CD4-positive, alpha-beta T cell treated with Interleukin-15 for 1 hour (primary cell): ENCODE data around the gene SHC4.
"Not testable (repeated sequence)": the region's sequence is repeated elsewhere in the genome, so short reads cannot be mapped to it uniquely, and the experiment has no call there.

Experiments
- DNase-seq: peaks from one replicate; pipeline ENCODE4 v3.0.0-alpha.2; 2020

Gene SHC4

DNA sequence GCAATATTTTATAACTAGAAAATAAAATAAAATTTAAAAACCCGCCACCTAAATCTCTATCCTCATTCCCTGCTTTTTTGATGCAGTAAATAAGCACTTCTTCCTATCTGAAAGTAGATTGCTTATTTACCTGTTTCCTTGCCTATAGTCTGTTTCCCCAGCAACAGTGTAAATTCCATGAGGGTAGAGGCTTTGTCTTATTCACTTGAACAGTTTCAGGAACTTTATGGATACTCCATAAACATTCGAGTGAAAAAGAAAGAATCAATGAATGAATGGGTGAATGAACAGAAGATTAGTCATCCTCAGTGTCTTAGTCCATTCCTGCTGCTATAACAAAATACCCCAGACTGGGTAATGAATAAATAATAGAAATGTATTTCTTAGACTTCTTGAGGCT, 41.7 kb downstream of the SHC4 start:
- no peak for DNase-seq

GRCh38 chr15:48916721-48917120, 47.0 kb downstream of the SHC4 start:
- no peak for DNase-seq

- DNase-seq: no peak
Measured at GRCh38 chr15:48915861-48916260, 47.9 kb downstream of the SHC4 start.

DNA sequence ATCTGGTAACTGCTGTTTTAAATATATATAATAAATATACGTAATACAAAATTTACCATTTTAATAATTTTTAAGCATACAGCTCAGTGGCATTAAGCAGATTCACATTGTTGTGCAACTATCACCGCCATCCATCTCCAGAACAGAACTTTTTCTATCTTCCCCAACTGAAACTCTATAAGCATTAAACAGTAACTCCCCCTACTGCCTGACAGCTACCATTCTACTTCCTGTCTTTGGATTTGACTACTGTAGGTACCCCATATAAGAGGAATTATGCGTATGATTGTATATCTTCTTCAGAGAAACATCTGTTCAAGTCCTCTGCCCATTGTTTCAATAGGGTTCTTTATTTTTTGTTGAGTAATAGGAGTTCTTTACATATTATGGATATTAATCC, 49.0 kb downstream of the SHC4 start:
- DNase-seq: no peak

- DNase-seq: no peak
Measured at GRCh38 chr15:48913141-48913540, 50.6 kb downstream of the SHC4 start.

DNA sequence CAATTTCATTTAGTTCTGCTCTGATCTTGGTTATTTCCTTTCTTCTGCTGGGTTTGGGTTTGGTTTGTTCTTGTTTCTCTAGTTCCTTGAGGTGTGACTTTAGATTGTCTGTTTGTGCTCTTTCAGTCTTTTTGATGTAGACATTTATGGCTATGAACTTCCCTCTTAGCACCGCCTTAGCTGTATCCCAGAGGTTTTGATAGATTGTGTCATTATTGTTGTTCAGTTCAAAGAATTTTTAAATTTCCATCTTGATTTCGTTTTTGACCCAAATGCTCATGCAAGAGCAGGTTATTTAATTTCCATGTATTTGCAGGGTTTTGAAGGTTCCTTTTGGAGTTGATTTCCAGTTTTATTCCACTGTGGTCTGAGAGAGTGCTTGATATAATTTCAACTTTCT, 53.2 kb downstream of the SHC4 start:
- not testable (repeated sequence) for DNase-seq

DNA sequence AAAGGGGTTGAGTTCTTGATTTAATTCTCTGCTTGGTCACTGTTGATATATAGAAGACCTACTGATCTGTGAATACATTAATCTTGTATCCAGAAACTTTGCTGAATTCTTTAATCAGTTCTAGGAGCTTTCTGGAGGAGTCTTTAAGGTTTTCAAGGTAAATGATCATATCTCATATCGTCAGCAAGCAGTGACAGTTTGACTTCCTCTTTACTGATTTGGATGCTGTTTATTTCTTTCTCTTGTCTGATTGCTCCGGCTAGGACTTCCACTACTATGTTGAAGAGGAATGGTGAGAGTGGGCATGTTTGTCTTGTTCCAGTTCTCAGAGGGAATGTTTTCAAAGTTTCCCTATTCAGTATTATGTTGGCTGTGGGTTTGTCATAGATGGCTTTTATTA, 54.4 kb downstream of the SHC4 start:
- not testable (repeated sequence) for DNase-seq

DNA sequence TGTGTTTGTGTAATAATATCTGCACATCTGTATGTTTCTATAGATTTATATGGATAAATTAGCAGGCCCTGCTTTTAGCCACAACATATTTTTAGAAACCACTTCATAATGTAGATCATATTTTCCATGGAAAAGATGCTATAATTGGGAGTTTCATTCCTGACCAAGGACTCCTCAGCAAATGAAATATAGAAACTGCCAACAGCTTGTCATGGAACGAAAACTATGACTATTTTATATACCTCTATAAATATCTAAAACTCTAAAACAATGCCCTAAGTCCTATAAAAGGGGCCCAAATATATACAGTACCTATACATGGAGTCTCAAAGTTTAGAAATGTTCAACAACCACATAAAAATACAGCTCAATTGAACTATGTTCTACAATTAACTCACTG, 57.9 kb downstream of the SHC4 start:
- no peak for DNase-seq

- no peak for DNase-seq
Measured at GRCh38 chr15:48905216-48905615, 58.5 kb downstream of the SHC4 start.

DNA sequence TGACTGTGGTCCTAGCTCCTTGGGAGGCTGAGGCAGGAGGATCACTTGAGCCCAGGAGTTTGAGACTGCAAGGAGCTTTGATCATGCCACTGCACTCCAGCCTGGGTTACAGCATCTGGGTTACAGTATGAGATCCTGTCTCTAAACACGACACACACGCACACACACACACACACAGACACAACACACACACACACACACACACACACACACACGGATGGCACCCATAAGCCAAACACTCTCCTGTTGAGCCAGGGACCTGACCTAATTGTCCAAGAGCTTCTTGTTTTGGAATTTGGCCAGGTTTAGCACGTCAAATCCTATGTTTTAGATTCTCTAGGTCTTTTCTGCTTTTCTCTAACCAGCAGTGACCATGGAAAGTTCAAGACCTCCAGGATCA, 59.0 kb downstream of the SHC4 start:
- DNase-seq: no peak

GRCh38 chr15:48899793-48900192, 63.9 kb downstream of the SHC4 start:
- DNase-seq: no peak

DNA sequence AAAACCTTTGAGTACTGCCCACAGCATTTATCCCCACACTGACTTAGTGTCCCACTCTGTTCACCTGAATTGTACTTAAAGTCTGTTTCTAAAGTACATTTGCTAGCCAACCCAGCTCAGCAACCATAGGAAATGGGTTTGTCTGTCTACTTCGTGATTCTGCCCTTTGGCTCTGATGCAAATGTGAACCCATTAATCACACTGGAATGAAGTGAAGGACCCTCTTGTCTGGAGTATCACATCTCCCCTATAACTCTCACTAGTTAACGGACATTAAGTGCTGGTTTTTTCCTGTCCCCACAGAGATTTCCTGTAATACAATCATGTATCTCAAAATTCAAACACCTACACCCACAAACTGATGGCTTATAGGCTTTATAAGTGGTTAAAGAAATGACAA, 65.3 kb downstream of the SHC4 start:
- DNase-seq: no peak

- no peak for DNase-seq
Measured at GRCh38 chr15:48898032-48898431, 65.7 kb downstream of the SHC4 start.

DNA sequence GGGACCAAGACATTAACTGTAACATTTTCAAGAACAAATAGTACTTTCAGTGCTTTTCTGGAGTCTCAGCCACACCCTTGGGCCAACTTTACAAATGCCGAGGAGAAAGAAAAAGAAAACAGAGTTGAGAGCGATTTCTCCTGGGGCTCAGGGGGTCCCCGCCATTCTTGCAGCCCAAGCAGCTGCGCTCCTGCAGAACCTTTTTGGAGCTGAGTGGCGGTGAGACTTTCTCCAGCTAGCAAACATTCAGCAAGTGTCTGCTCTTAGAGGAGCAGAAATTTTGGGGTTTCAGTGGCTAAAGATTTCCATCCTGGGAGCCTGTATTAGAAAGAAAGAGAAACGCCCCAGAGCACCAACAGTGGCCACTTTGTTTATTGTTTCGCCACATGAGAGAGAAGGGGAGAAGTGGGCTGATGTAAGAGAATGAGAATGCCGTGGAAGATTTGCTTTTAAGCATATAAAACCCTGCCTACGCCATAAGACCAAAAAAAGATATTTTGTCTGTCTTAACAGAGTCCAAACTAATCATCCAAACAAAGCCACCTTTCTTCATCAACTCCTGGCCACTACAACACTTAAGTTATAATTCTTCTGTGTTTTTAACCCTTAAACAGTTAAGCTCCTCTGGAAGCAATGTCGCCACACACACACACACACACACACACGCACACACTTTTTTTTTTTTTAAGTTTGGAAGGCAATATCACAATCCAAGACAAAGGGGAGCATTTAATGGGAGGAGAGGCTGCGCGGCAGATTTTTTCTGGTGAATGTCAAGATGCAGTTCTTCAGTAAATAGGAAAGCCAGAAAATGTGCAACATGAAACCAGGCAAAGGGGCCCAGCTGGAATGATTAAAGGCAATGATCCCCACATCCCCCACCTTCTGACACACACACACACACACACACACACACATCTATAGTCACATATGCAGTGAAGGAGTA, 66.6 kb downstream of the SHC4 start:
- no peak for DNase-seq

DNA sequence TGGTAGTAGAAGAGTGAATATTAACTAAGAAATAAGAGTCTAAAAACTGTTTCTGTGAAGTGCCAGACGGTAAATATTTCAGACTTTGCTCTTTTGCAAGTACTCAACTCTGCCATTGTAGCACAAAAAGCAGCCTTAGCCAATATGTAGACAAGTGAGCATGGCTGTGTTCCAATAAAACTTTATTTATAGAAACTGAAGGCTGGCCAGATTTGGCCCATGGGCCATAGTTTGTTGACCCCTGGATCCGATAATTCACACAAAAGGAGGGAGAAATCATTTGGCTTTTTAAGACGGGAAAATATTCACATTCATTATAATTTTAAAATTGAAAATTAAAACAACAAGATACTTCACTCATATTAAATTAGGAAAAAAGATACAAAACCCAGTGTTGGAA, 70.4 kb downstream of the SHC4 start:
- DNase-seq: no peak

DNA sequence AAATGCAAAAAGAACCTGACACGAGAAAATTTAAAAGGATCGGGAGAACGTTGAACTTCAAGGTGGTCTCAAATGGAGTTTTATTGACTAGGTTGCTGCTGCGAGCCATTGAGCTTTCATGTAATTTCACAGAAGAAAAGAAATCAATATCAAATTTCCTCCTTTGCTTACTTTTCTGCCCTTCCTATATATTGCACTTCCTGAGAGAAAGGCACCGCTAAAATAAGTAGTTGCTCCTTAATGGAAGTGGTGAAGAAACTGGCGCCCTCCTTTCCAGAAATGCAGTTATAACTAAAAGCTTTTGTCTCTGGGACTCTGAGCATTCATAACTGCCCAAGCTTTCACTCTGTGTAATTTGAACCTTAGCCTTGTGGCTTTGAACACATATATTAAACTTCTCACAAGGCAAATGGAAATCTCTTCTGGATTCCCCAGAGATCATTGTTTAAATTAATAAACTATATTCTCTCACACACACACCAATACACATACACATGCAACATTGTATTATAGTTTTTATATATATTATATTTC, 72.4 kb downstream of the SHC4 start:
- no peak for DNase-seq

GRCh38 chr15:48890375-48890972, 73.2 kb downstream of the SHC4 start:
- DNase-seq: no peak

DNA sequence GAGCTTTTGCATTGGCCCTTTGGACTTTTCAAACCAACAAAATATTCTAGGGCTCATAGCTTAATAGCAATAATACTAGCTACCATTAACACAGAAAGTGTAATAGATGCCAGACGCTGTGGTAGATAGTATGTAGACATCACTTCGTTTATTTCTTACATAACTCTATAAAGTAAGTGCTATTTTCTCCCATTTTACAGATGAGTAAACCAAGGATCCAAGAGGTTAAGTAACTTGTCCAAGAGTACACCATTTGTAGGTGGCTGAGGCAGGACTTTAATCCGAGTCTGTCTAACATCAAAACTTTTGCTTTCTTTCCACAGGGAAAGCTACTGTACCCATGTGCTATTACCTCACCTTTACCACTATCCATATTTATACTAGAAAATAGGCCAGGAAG, 73.8 kb downstream of the SHC4 start:
- DNase-seq: no peak

DNA sequence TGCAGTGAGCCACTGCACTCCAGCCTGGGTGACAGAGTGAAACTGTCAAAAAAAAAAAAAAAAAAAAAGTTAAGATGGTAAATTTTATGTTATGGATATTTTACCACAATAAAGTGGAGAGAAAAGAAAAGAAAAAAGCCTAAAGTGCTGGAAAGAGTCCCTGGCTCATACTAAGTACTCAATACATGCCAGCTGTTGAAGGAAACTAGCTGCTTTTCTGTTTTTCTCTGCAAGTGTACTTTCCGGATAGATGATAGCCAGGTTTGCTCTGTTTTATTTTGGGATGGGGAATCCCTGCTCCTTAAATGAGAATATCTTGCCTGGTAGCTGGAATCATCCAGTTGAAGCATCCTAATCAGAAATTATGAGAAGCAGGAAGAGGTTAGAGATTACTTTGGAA, 74.9 kb downstream of the SHC4 start:
- no peak for DNase-seq

DNA sequence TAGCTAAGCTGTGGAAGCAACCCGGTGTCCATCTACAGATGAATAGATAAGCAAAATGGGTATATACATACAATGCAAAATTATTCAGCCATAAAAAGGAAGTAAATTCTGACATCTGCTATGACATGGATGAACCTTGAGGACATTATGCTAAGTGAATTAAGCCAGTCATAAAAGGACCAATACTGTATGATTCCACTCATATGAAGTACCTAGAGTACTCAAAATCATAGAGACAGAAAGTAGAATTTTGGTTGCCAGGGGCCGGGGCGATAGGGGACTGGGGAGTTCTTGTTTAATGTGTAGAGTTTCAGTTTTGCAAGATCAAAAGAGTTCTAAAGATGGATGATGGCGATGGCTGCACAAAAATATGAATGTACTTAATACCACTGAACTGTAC, 75.5 kb downstream of the SHC4 start:
- DNase-seq: no peak

DNA sequence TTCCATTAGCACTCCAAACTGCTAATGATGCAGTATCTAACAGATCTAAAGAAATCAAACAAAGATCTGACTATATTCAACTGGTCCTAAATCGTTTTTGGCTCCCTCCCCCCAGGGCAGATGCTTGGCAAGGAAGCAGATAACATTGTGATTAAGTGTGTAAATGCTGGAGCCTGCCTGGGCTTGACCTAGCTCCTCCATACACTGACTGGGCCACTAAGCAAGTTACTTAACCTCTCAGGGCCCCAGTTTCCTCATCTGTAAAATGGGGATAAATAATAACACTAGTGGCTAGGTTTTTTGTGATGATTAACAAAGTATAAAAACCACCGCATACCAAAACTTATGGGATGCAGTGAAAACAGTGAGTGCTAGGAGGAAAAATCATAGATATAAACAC, 76.6 kb downstream of the SHC4 start:
- DNase-seq: no peak

DNA sequence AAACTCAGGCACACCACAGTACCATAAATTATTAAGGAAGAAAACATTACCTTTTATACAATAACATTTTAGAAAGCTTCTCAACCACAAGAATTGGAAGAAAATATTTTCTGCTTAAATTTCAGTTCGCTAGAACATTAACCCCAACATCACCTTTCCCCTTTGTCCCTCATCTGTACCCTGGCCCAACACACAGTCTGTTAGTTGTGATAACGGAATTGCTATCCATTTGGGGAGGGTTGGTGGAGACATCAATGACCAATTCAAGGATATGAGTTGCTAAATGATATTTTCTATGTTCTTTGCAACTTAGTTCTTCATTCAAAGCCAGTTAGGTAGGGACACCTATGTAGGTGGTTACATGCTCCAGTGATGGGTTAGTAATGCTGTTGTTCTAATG, 80.0 kb downstream of the SHC4 start:
- no peak for DNase-seq

- DNase-seq: no peak
Measured at GRCh38 chr15:48880070-48880634, 83.6 kb downstream of the SHC4 start.
